ENCODE data around the gene C16orf86.

C16orf86 gene

GRCh38 chr16:67653128-67653788 lies 13.4 kb upstream of the C16orf86 start:
- TF ChIP-seq CTCF (IDR thresholded peaks at IDR 0.05; ENCODE audit: low read depth, low read length, missing control alignments): no peak
- no peak overlapping the region for H3K4me3 ChIP-seq (ENCODE audit: low read depth, low read length)
- DNase-seq (ENCODE audit: low read depth): no peak

DNA sequence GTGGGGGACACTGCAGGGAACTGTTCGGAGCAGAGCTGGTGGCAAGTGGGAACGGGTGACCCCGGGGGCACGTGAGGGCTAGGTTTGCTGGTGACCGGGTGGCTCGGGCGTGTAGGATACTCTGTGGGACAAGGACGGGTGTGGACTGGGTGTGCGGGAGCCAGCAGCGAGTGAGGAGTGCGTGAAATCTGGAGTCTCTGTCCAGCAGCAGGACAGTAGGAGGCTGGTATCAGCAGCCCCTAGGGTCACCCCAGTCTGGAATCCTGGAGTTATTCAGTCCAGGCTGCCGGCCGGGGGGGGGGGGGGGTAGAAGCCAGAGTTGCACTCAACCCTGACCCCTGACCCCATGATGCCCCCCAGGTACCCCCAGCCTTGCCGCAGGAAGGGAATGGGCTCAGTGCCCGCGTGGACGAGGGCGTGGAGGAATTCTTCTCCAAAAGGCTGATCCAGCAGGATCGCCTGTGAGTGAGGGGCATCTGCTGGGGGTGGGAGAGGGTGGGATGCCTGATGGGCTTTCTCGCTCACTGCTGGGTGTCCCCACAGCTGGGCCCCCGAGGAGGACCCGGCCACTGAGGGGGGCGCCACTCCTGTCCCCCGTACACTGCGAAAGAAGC lies 12.7 kb upstream of the C16orf86 start:
- no peak overlapping the region for H3K4me3 ChIP-seq (ENCODE audit: low read depth, low read length)
- no peak for TF ChIP-seq CTCF (IDR thresholded peaks at IDR 0.05; ENCODE audit: low read depth, low read length, missing control alignments)
- DNase-seq (ENCODE audit: low read depth): no peak

GRCh38 chr16:67654403-67654911 lies 12.2 kb upstream of the C16orf86 start:
- no peak for TF ChIP-seq CTCF (IDR thresholded peaks at IDR 0.05; ENCODE audit: low read depth, low read length, missing control alignments)
- no peak overlapping the region for H3K4me3 ChIP-seq (ENCODE audit: low read depth, low read length)
- DNase-seq (ENCODE audit: low read depth): no peak

DNA sequence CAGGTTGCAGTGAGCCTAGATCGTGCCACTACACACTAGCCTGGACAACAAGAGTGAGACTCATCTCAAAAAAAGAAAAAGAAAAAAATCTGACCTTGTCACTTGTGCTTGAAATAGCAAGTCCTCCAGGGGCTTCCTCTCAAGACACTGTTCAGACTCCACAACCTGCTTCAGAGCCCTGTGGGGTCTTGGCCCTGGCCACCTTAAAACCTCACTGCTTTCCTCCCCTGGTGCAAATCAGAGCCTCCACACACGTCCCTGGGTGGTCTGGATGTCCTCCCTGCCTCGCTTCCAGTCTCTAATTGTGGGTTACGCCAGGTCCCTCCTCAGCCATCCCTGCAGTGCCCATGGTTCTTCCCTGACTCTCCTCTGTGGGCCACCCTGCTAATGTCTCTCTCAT lies 11.3 kb upstream of the C16orf86 start:
- TF ChIP-seq CTCF (IDR thresholded peaks at IDR 0.05; ENCODE audit: low read depth, low read length, missing control alignments): no peak
- H3K4me3 ChIP-seq (ENCODE audit: low read depth, low read length): no peak overlapping the region
- no peak for DNase-seq (ENCODE audit: low read depth)

- DNase-seq (ENCODE audit: low read depth): no peak
- no peak for TF ChIP-seq CTCF (IDR thresholded peaks at IDR 0.05; ENCODE audit: low read depth, low read length, missing control alignments)
- no peak overlapping the region for H3K4me3 ChIP-seq (ENCODE audit: low read depth, low read length)
These were observed 10.1 kb upstream of the C16orf86 start for GRCh38 chr16:67656344-67657016.

- TF ChIP-seq CTCF (IDR thresholded peaks at IDR 0.05; ENCODE audit: low read depth, low read length, missing control alignments): no peak
- H3K4me3 ChIP-seq (ENCODE audit: low read depth, low read length): no peak overlapping the region
- DNase-seq (ENCODE audit: low read depth): no peak
These were observed 9.5 kb upstream of the C16orf86 start for GRCh38 chr16:67657017-67657608.
